Fibroblast of lung (primary cell): ENCODE results near the gene ANKRD13B. TPM values are rescaled to one million over a fixed set of nuclear protein-coding genes. Genes with fewer than 3 reads are reported as not detected.

ENCODE experiments used
- DNase-seq, 2 donors: peaks; one replicate each; pipeline versions ENCODE4 v3.0.0 to v3.0.0-alpha.2; 2010; ENCODE audit warnings: low read depth in 2 of 2
- H2AFZ ChIP-seq: 2 replicates; pipeline ENCODE4 v1.5.1; 2012; ENCODE audit warnings: low read length, control low read depth, inconsistent platforms
- H3K27ac ChIP-seq: 2 replicates; pipeline ENCODE4 v1.5.1; 2011; ENCODE audit warnings: low read length, control low read depth; ENCODE audit not compliant: insufficient read depth
- H3K27me3 ChIP-seq: 2 replicates; pipeline ENCODE4 v1.5.1; 2011; ENCODE audit warnings: mild to moderate bottlenecking, low read length; ENCODE audit not compliant: control insufficient read depth, insufficient read depth
- H3K36me3 ChIP-seq: 2 replicates; pipeline ENCODE4 v1.5.1; 2011; ENCODE audit warnings: low read length; ENCODE audit not compliant: control insufficient read depth, insufficient read depth
- H3K4me1 ChIP-seq: 2 replicates; pipeline ENCODE4 v1.5.1; 2011; ENCODE audit warnings: low read length; ENCODE audit not compliant: control insufficient read depth, insufficient read depth; ENCODE audit errors: extremely low read depth
- H3K4me2 ChIP-seq: 2 replicates; pipeline ENCODE4 v1.5.1; 2011; ENCODE audit warnings: low read length, control low read depth; ENCODE audit not compliant: insufficient read depth; ENCODE audit errors: extremely low read depth
- H3K4me3 ChIP-seq, 4 experiments: fragments of 200-600 bp in 1 of 4; sonication (generic) in 1 of 4; replicated peaks in 1 of 4; 2 replicates each; pipeline ENCODE4 v1.5.1; 2011 to 2016; ENCODE audit warnings: low read length in 4 of 4, low read depth in 3 of 4, mild to moderate bottlenecking in 3 of 4, control low read depth in 2 of 4, inconsistent platforms in 1 of 4, mixed read lengths in 1 of 4; ENCODE audit not compliant: insufficient read depth in 1 of 4; ENCODE audit errors: control extremely low read depth in 1 of 4
- H3K79me2 ChIP-seq: 2 replicates; pipeline ENCODE4 v1.5.1; 2012; ENCODE audit warnings: mild to moderate bottlenecking, low read length, inconsistent platforms; ENCODE audit not compliant: control insufficient read depth, insufficient read depth
- H3K9ac ChIP-seq: 2 replicates; pipeline ENCODE4 v1.5.1; 2011; ENCODE audit warnings: mild to moderate bottlenecking, low read length, control low read depth; ENCODE audit not compliant: insufficient read depth
- H3K9me3 ChIP-seq: 2 replicates; pipeline ENCODE4 v1.5.1; 2012; ENCODE audit warnings: low read depth, low read length; ENCODE audit not compliant: control insufficient read depth, insufficient read depth
- H4K20me1 ChIP-seq: 2 replicates; pipeline ENCODE4 v1.5.1; 2011; ENCODE audit warnings: low read length; ENCODE audit not compliant: control insufficient read depth, insufficient read depth; ENCODE audit errors: extremely low read depth
- EZH2 ChIP-seq: IDR thresholded peaks from 2 replicates; pipeline ENCODE4 v1.5.1; 2012; ENCODE audit warnings: low read length, control low read depth, mild to moderate bottlenecking; ENCODE audit errors: missing control alignments
- polyA minus RNA-seq: library from RNA; depleted of rRNA, polyadenylated mRNA; stranded (reverse); fragments of >200 nt; gene quantifications from 2 replicates; pipeline ENCODE4 v1.2.3, GENCODE V29; 2011; ENCODE audit warnings: low replicate concordance
- polyA plus RNA-seq, 2 donors: library from polyadenylated mRNA; depleted of rRNA in 1 of 2; stranded (reverse) in 1 of 2; unstranded in 1 of 2; fragments of >200 nt; gene quantifications; 2 replicates each; pipeline ENCODE4 v1.2.1, GENCODE V29; 2011 to 2012; ENCODE audit warnings: missing spikeins in 1 of 2
- total RNA-seq: library from RNA; depleted of rRNA; stranded (reverse); fragments of >200 nt; gene quantifications from 2 replicates; pipeline ENCODE4 v1.2.1, GENCODE V29; 2014
- TF ChIP-seq, protein P1 (sequence below), 2 donors: IDR thresholded peaks in 1 of 2; conservative IDR thresholded peaks in 1 of 2; 1 replicate in 1 of 2; 2 replicates in 1 of 2; pipeline ENCODE4 v1.5.1; 2011 to 2012; ENCODE audit warnings: low read length in 2 of 2, control low read depth in 1 of 2, inconsistent platforms in 1 of 2, low read depth in 1 of 2, mild to moderate bottlenecking in 1 of 2

ANKRD13B gene
- total RNA-seq (6.3 and 7.2 TPM in 2 replicates), polyA plus RNA-seq (1.4 and 3.4 TPM in 2 replicates), polyA minus RNA-seq (4.7 and 5.6 TPM in 2 replicates)
- polyA plus RNA-seq (2012): 2.8 and 5.8 TPM in 2 replicates

DNA sequence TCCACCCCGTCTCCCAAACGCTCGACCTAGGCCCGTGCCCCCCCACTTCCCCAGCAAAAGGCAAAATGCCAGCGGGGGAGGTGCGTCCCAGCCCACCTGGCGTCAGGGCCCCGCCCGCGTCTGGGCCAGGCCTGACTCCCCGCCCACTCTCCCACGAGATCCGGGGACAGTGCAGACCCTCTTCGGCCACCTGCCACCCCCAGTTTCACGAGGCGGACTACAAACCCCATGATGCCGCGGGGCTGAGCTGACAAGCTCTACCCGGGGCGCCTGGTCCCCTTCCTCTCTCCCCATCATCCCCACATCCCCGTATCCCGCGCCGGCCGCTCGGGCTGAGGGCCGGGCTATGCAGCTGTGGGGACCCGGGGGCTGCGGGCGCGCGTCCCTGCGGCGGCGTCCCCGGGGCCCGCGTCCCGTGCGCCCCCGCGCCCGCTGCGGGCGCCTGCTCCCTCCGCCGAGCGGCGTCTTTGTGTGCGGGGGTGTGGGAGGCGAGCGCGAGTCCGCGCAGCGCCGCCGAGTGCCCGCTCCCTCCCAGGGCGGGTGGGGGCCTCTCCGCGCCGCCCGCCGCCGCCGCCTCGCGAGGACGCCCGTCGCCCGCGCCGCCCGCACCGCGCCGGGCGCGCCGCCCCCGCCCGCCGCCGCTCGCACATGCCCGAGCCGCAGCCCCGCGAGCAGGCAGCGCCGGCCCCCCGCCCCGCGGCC lies at the start of gene ANKRD13B:
TSS of gene ANKRD13B (plus strand) at position 283 of the 702 bp plus-strand sequence. CDS start 490 bp downstream, outside the sequence.
- Histone ChIP-seq H3K27ac (no peak within 1 kb of the TSS), H3K4me3 (peak within 1 kb of the TSS; percentile 50 to 63 (median 57)), H3K36me3 (no peaks in the 10 kb centered on the region), H4K20me1 (no peaks in the 10 kb centered on the region), H3K27me3 (no peaks in the 10 kb centered on the region), H3K9ac (peak within 1 kb of the TSS; percentile 28), H3K4me1 (peaks cover 19% of the 10 kb centered on the region), H3K9me3 (no peaks in the 10 kb centered on the region), H3K79me2 (peaks cover 9% of the 10 kb centered on the region), H2AFZ (peak within 1 kb of the TSS; percentile 12), H3K4me2 (peak within 1 kb of the TSS; percentile 84)
- DNase-seq: peak in 1 of 2 donors; percentile 24
- no peak for TF ChIP-seq EZH2
- TF ChIP-seq, protein P1, sequence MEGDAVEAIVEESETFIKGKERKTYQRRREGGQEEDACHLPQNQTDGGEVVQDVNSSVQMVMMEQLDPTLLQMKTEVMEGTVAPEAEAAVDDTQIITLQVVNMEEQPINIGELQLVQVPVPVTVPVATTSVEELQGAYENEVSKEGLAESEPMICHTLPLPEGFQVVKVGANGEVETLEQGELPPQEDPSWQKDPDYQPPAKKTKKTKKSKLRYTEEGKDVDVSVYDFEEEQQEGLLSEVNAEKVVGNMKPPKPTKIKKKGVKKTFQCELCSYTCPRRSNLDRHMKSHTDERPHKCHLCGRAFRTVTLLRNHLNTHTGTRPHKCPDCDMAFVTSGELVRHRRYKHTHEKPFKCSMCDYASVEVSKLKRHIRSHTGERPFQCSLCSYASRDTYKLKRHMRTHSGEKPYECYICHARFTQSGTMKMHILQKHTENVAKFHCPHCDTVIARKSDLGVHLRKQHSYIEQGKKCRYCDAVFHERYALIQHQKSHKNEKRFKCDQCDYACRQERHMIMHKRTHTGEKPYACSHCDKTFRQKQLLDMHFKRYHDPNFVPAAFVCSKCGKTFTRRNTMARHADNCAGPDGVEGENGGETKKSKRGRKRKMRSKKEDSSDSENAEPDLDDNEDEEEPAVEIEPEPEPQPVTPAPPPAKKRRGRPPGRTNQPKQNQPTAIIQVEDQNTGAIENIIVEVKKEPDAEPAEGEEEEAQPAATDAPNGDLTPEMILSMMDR (conservative IDR thresholded peaks at IDR 0.05 in 1 of 2, IDR thresholded peaks at IDR 0.05 in 1 of 2; ENCODE audit: low read depth in 1 of 2, low read length in 2 of 2): no peak

DNA sequence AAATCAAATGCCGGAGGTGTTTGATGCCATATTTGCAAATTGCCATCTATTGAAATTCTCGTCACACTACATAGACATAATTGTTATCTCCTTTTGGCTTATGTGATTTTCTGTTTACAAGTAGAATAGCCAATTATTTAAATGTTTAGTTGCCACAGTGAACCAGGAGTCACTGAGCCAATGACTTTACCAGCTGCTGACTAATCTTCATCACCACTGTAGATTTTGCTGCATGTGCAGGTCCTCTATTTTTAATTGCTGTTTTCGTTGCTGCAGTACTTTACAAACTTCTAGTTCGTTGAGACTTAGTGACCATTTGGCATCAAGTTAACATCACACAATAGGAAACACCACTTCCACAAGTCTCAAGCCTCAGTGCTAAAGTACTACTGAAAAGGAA lies 48.9 kb upstream of the ANKRD13B start:
- Histone ChIP-seq H3K9ac (no peak overlapping the region), H3K4me1 (no peaks in the 10 kb centered on the region), H3K27ac (no peak overlapping the region), H3K9me3 (no peaks in the 10 kb centered on the region), H3K4me2 (no peak overlapping the region), H3K36me3 (peaks cover 1% of the 10 kb centered on the region), H4K20me1 (no peaks in the 10 kb centered on the region), H3K79me2 (no peaks in the 10 kb centered on the region), H3K27me3 (no peaks in the 10 kb centered on the region), H3K4me3 (no peak overlapping the region), H2AFZ (no peak overlapping the region)
- no peak for DNase-seq
- TF ChIP-seq EZH2: no peak
- TF ChIP-seq, protein P1 (conservative IDR thresholded peaks at IDR 0.05 in 1 of 2, IDR thresholded peaks at IDR 0.05 in 1 of 2; ENCODE audit: low read depth in 1 of 2, low read length in 2 of 2): no peak

DNA sequence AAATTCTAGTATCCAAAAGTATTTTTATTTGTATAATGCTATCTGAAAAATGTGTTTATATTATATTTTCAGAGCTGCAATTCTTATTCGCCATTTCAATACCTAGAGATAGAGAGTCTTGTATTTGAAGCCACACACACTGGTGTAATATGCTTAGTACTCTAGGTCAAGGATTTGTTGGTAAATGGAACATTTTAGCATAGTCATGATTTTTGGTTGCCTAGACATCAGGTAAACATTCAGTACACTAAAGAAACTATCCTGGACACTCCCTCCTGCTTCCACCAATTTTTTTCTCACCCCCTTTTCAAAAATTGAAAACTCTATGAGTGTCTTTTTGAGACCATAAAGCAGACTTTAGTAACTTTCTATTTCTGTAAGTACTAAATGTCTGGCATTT lies 46.8 kb upstream of the ANKRD13B start:
- no peak overlapping the region for H3K9ac ChIP-seq
- no peak overlapping the region for H3K4me2 ChIP-seq
- no peaks in the 10 kb centered on the region for H4K20me1 ChIP-seq
- no peak overlapping the region for H3K27ac ChIP-seq
- peaks cover 4% of the 10 kb centered on the region for H3K4me1 ChIP-seq
- no peaks in the 10 kb centered on the region for H3K79me2 ChIP-seq
- no peak overlapping the region for H3K4me3 ChIP-seq
- H3K36me3 ChIP-seq: peaks cover 1% of the 10 kb centered on the region
- H3K9me3 ChIP-seq: no peaks in the 10 kb centered on the region
- TF ChIP-seq, protein P1 (conservative IDR thresholded peaks at IDR 0.05 in 1 of 2, IDR thresholded peaks at IDR 0.05 in 1 of 2; ENCODE audit: low read depth in 1 of 2, low read length in 2 of 2): no peak
- no peak overlapping the region for H2AFZ ChIP-seq
- DNase-seq: peak in 1 of 2 donors; percentile 15
- no peaks in the 10 kb centered on the region for H3K27me3 ChIP-seq
